Esophagus muscularis mucosa (tissue), 3 donors: Measurements from ENCODE around the gene ARHGAP6.

Source experiments
- POLR2A ChIP-seq: fragments of 450-650 bp; IDR thresholded peaks from one replicate; pipeline ENCODE4 v1.6.1; 2017; ENCODE audit warnings: antibody characterized with exemption, moderate library complexity, mild to moderate bottlenecking, low read depth
- POLR2AphosphoS5 ChIP-seq, 2 donors: sonication (generic); formaldehyde crosslinking; IDR thresholded peaks; one replicate each; pipeline ENCODE4 v1.6.1; 2017; ENCODE audit warnings: antibody characterized with exemption in 2 of 2
- TF ChIP-seq, protein P1 (sequence below), 3 experiments: fragments of 200-600 bp in 2 of 3; fragments of 450-650 bp in 1 of 3; sonication (generic) in 2 of 3; IDR thresholded peaks; one replicate each; pipeline ENCODE4 v1.5.1; 2017 to 2019; ENCODE audit warnings: antibody characterized with exemption in 3 of 3, mild to moderate bottlenecking in 2 of 3, moderate library complexity in 1 of 3

DNA sequence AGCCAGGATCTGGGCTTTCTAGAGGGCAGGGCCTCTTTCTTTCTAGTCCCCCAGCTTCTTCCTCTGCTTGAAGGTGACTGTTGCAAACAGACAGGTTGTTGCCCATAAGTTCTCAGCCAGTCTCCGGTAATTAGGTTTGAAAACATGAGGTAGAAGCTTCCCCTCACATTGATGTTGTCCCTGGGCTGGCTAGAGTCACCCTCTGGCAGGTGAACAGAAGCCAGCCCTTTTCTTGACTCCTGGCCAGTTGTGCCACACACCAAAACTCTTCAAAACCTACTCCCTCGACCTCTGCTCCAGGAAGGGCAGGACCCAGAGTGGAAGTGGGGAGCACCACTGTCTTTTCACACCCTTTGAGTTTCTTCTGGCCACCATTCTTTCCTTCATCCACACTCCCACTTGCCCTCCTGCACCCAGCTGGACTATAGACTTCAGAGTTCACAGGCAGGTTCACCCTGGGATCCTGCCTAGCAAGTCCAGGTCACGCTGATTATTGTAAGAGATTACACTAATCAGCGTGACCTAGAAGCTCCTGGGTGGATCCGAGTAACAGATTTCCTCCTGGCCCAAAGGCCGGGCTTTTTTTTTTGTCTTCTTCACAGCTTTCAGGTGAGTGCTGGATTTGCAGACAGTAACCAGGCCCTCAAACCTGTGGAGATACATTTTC is 37.4 kb upstream of the ARHGAP6 start:
- TF ChIP-seq, protein P1, sequence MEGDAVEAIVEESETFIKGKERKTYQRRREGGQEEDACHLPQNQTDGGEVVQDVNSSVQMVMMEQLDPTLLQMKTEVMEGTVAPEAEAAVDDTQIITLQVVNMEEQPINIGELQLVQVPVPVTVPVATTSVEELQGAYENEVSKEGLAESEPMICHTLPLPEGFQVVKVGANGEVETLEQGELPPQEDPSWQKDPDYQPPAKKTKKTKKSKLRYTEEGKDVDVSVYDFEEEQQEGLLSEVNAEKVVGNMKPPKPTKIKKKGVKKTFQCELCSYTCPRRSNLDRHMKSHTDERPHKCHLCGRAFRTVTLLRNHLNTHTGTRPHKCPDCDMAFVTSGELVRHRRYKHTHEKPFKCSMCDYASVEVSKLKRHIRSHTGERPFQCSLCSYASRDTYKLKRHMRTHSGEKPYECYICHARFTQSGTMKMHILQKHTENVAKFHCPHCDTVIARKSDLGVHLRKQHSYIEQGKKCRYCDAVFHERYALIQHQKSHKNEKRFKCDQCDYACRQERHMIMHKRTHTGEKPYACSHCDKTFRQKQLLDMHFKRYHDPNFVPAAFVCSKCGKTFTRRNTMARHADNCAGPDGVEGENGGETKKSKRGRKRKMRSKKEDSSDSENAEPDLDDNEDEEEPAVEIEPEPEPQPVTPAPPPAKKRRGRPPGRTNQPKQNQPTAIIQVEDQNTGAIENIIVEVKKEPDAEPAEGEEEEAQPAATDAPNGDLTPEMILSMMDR (IDR thresholded peaks at IDR 0.05), result no peak
- TF ChIP-seq POLR2A (no peak), POLR2AphosphoS5 (IDR thresholded peaks at IDR 0.05) (no peak)
